HepG2 (cell line): ENCODE data around the gene RPL31. TPM values are rescaled to one million over a fixed set of nuclear protein-coding genes. Genes with fewer than 3 reads are reported as not detected.

Experiments used
- DNMT1 ChIP-seq: sonication (generic); formaldehyde crosslinking; IDR thresholded peaks from 2 replicates; pipeline ENCODE4 v1.5.1; 2020; ENCODE audit warnings: mild to moderate bottlenecking, missing genetic modification reagents
- DNMT3B ChIP-seq: conservative IDR thresholded peaks from 2 replicates; pipeline ENCODE4 v1.6.1; 2016; ENCODE audit warnings: missing biosample characterization, control low read depth
- ELF4 ChIP-seq: sonication (generic); formaldehyde crosslinking; IDR thresholded peaks from 2 replicates; pipeline ENCODE4 v1.5.0; 2020; ENCODE audit warnings: missing genetic modification reagents, mild to moderate bottlenecking, moderate library complexity, borderline replicate concordance
- ERF ChIP-seq: IDR thresholded peaks from 2 replicates; pipeline ENCODE4 v1.6.1; 2018; ENCODE audit warnings: missing biosample characterization, missing genetic modification reagents
- HHEX ChIP-seq: IDR thresholded peaks from 2 replicates; pipeline ENCODE4 v1.6.1; 2016; ENCODE audit warnings: control low read depth
- MED8 ChIP-seq: sonication (generic); formaldehyde crosslinking; IDR thresholded peaks from 2 replicates; pipeline ENCODE4 v1.8.1; 2023; ENCODE audit warnings: mild to moderate bottlenecking, missing genetic modification reagents; ENCODE audit not compliant: insufficient replicate concordance
- MIXL1 ChIP-seq: IDR thresholded peaks from 2 replicates; pipeline ENCODE4 v1.6.1; 2016
- NR3C1 ChIP-seq: sonication (generic); formaldehyde crosslinking; IDR thresholded peaks from 2 replicates; pipeline ENCODE4 v1.4.0; 2020; ENCODE audit warnings: missing genetic modification reagents
- PLRG1 ChIP-seq: fragments of 450-650 bp; conservative IDR thresholded peaks from 2 replicates; pipeline ENCODE4 v1.6.1; 2016
- STAG1 ChIP-seq: sonication (generic); formaldehyde crosslinking; IDR thresholded peaks from 2 replicates; pipeline ENCODE4 v1.4.0; 2020; ENCODE audit warnings: missing genetic modification reagents
- TCF7L2 ChIP-seq: IDR thresholded peaks from 2 replicates; pipeline ENCODE4 v1.6.1; 2011; ENCODE audit warnings: mild to moderate bottlenecking, low read depth, low read length, moderate library complexity
- TMF1 ChIP-seq: sonication (generic); formaldehyde crosslinking; IDR thresholded peaks from 2 replicates; pipeline ENCODE4 v1.8.1; 2022; ENCODE audit warnings: low read depth, missing genetic modification reagents
- TP53 ChIP-seq: sonication (generic); formaldehyde crosslinking; conservative IDR thresholded peaks from 2 replicates; pipeline ENCODE4 v1.4.0; 2020; ENCODE audit warnings: missing genetic modification reagents
- ZBED4 ChIP-seq: sonication (generic); formaldehyde crosslinking; IDR thresholded peaks from 2 replicates; pipeline ENCODE4 v1.4.0; 2020; ENCODE audit warnings: missing genetic modification reagents, borderline replicate concordance
- ZBTB21 ChIP-seq: sonication (generic); formaldehyde crosslinking; IDR thresholded peaks from 2 replicates; pipeline ENCODE4 v1.4.0; 2020; ENCODE audit warnings: missing genetic modification reagents
- ZC3H13 ChIP-seq: sonication (generic); formaldehyde crosslinking; IDR thresholded peaks from 2 replicates; pipeline ENCODE4 v1.8.1; 2023; ENCODE audit warnings: mild to moderate bottlenecking, missing genetic modification reagents, moderate library complexity
- ZNF12 ChIP-seq: sonication (generic); formaldehyde crosslinking; IDR thresholded peaks from 2 replicates; pipeline ENCODE4 v1.5.0; 2020; ENCODE audit warnings: missing genetic modification reagents
- ZNF17 ChIP-seq: sonication (generic); formaldehyde crosslinking; IDR thresholded peaks from 2 replicates; pipeline ENCODE4 v1.5.0; 2020; ENCODE audit warnings: mild to moderate bottlenecking, missing genetic modification reagents
- ZNF296 ChIP-seq: sonication (generic); formaldehyde crosslinking; conservative IDR thresholded peaks from 2 replicates; pipeline ENCODE4 v1.5.0; 2020; ENCODE audit warnings: mild to moderate bottlenecking, missing genetic modification reagents
- ZNF619 ChIP-seq: sonication (generic); formaldehyde crosslinking; IDR thresholded peaks from 2 replicates; pipeline ENCODE4 v1.4.0; 2020; ENCODE audit warnings: mild to moderate bottlenecking, missing genetic modification reagents
- ZNF737 ChIP-seq: sonication (generic); formaldehyde crosslinking; IDR thresholded peaks from 2 replicates; pipeline ENCODE4 v1.5.0; 2020; ENCODE audit warnings: missing genetic modification reagents, mild to moderate bottlenecking, borderline replicate concordance
- ZNF841 ChIP-seq: sonication (generic); formaldehyde crosslinking; IDR thresholded peaks from 2 replicates; pipeline ENCODE4 v1.8.1; 2023; ENCODE audit warnings: missing genetic modification reagents, borderline replicate concordance
- polyA plus RNA-seq, 8 experiments: library from polyadenylated mRNA; depleted of rRNA in 3 of 8; stranded (reverse) in 7 of 8; unstranded in 1 of 8; fragments of >200 nt; fragmentation: Illumina TruSeq in 4 of 8; extraction: Trizol in 4 of 8; gene quantifications; 2 replicates each; pipeline versions ENCODE4 v1.2.1 to v1.2.3, GENCODE V29; 2011 to 2016; ENCODE audit warnings: low read depth in 4 of 8, missing spikeins in 1 of 8, mixed read lengths in 1 of 8; ENCODE audit not compliant: insufficient read depth in 1 of 8
- total RNA-seq, 5 experiments: library from RNA; depleted of rRNA; stranded (reverse); fragments of >200 nt; fragmentation: Illumina TruSeq; extraction: Trizol; gene quantifications; 2 replicates each; pipeline ENCODE4 v1.2.3, GENCODE V29; 2016; ENCODE audit warnings: low read depth in 1 of 5
- TF ChIP-seq, protein P1 (sequence below): sonication (generic); formaldehyde crosslinking; IDR thresholded peaks from 2 replicates; pipeline ENCODE4 v1.8.1; 2022; ENCODE audit warnings: low read depth, mild to moderate bottlenecking, missing genetic modification reagents
- TF ChIP-seq, protein P2 (sequence below): sonication (generic); formaldehyde crosslinking; IDR thresholded peaks from 2 replicates; pipeline ENCODE4 v1.5.0; 2020; ENCODE audit warnings: missing genetic modification reagents, mild to moderate bottlenecking, borderline replicate concordance

Gene RPL31
- total and polyA plus RNA-seq, 2 of the 13 experiments (the other 11 are each of a cell fraction or from before 2014, with no cell fraction given): 3,331 to 3,582 TPM

GRCh38 chr2:101001691-101002561, at the start of gene RPL31 (continued):
- TF ChIP-seq, protein P1, sequence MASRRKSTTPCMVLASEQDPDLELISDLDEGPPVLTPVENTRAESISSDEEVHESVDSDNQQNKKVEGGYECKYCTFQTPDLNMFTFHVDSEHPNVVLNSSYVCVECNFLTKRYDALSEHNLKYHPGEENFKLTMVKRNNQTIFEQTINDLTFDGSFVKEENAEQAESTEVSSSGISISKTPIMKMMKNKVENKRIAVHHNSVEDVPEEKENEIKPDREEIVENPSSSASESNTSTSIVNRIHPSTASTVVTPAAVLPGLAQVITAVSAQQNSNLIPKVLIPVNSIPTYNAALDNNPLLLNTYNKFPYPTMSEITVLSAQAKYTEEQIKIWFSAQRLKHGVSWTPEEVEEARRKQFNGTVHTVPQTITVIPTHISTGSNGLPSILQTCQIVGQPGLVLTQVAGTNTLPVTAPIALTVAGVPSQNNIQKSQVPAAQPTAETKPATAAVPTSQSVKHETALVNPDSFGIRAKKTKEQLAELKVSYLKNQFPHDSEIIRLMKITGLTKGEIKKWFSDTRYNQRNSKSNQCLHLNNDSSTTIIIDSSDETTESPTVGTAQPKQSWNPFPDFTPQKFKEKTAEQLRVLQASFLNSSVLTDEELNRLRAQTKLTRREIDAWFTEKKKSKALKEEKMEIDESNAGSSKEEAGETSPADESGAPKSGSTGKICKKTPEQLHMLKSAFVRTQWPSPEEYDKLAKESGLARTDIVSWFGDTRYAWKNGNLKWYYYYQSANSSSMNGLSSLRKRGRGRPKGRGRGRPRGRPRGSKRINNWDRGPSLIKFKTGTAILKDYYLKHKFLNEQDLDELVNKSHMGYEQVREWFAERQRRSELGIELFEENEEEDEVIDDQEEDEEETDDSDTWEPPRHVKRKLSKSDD (CRISPR knock-in tag): peak; percentile 99
- TF ChIP-seq ZC3H13 (CRISPR knock-in tag) (peak; percentile 92), ELF4 (CRISPR knock-in tag) (peak; percentile 98), ZNF737 (peak; percentile 73; the same call in 1 of the 2 replicates), ZBTB21 (CRISPR knock-in tag) (peak; percentile 88), MED8 (peak; percentile 93), MIXL1 (CRISPR knock-in tag) (peak; percentile 83), ERF (CRISPR knock-in tag) (peak; percentile 99), ZNF841 (0 out of 2 replicates have a peak, but pooled peaks have one; percentile 58), ZNF17 (0 out of 2 replicates have a peak, but pooled peaks have one; percentile 27), STAG1 (CRISPR knock-in tag) (no peak; the same call in 1 of the 2 replicates), ZNF619 (CRISPR knock-in tag) (peak; percentile 99), DNMT3B (CRISPR knock-in tag) (peak; percentile 94), ZBED4 (CRISPR knock-in tag) (peak; percentile 88; the same call in 1 of the 2 replicates), ZNF296 (no peak), NR3C1 (no peak; the same call in 1 of the 2 replicates), TCF7L2 (no peak), HHEX (CRISPR knock-in tag) (peak; percentile 60; the same call in 1 of the 2 replicates), DNMT1 (CRISPR knock-in tag) (no peak), ZNF12 (CRISPR knock-in tag) (peak; percentile 79), TP53 (CRISPR knock-in tag) (peak; percentile 78; the same call in 1 of the 2 replicates), TMF1 (CRISPR knock-in tag) (peak; percentile 98), PLRG1 (no peak)
- TF ChIP-seq, protein P2, sequence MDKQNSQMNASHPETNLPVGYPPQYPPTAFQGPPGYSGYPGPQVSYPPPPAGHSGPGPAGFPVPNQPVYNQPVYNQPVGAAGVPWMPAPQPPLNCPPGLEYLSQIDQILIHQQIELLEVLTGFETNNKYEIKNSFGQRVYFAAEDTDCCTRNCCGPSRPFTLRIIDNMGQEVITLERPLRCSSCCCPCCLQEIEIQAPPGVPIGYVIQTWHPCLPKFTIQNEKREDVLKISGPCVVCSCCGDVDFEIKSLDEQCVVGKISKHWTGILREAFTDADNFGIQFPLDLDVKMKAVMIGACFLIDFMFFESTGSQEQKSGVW: peak; percentile 96; the same call in 1 of the 2 replicates
